ENCODE data around the gene NBPF19. TPM values are rescaled to one million over a fixed set of nuclear protein-coding genes. Genes with fewer than 3 reads are reported as not detected.

NBPF19 gene
- total and polyA plus RNA-seq, 5 experiments from 2014 or later, result 2.0 to 156 (median 6.3) TPM

Other genes with a start within 250 kb of the NBPF19 start
- gene PPIAL4C, start 108.8 kb downstream of the NBPF19 start, total RNA-seq, result 1 to 10 TPM; 2.7 to 3.6 TPM
- not detected for gene PPIAL4C, start 108.8 kb downstream of the NBPF19 start, polyA plus RNA-seq

All from naive thymus-derived CD8-positive, alpha-beta T cell (primary cell).